K562 (cell line): ENCODE data around the gene BRMS1. TPM values are rescaled to one million over a fixed set of nuclear protein-coding genes. Genes with fewer than 3 reads are reported as not detected.

Source experiments
- ETV1 ChIP-seq: fragments of 450-650 bp; conservative IDR thresholded peaks from 2 replicates; pipeline ENCODE4 v1.6.1; 2016; ENCODE audit warnings: missing genetic modification characterization, control low read depth, low read depth, missing compliant biosample characterization
- ETV5 ChIP-seq: sonication (generic); formaldehyde crosslinking; IDR thresholded peaks from 2 replicates; pipeline ENCODE4 v1.4.0; 2020; ENCODE audit warnings: low read depth, mild to moderate bottlenecking, missing genetic modification reagents
- NCOR1 ChIP-seq: fragments of 450-650 bp; IDR thresholded peaks from 2 replicates; pipeline ENCODE4 v1.6.1; 2016; ENCODE audit warnings: mild to moderate bottlenecking, moderate library complexity
- PHF8 ChIP-seq: fragments of 200-600 bp; sonication (generic); IDR thresholded peaks from 2 replicates; pipeline ENCODE4 v1.6.1; 2012; ENCODE audit warnings: mixed run types, mild to moderate bottlenecking, inconsistent platforms, low read length, moderate library complexity, borderline replicate concordance
- RB1 ChIP-seq: fragments of 450-650 bp; IDR thresholded peaks from 2 replicates; pipeline ENCODE4 v1.6.1; 2017; ENCODE audit warnings: low read depth, mild to moderate bottlenecking
- SP2 ChIP-seq: IDR thresholded peaks from 2 replicates; pipeline ENCODE4 v1.6.1; 2011; ENCODE audit warnings: mild to moderate bottlenecking, low read depth, low read length, moderate library complexity; ENCODE audit not compliant: poor library complexity, severe bottlenecking; ENCODE audit errors: extremely low read depth
- THRB ChIP-seq: fragments of 450-650 bp; formaldehyde crosslinking; conservative IDR thresholded peaks from 2 replicates; pipeline ENCODE4 v1.4.0; 2022; ENCODE audit warnings: mild to moderate bottlenecking, missing genetic modification characterization
- ZKSCAN3 ChIP-seq: fragments of 250-450 bp; sonication (Bioruptor Pico); IDR thresholded peaks from 2 replicates; pipeline ENCODE4 v1.4.0; 2020
- ZNF589 ChIP-seq: fragments of 200-800 bp; sonication (Bioruptor generic); IDR thresholded peaks from 2 replicates; pipeline ENCODE4 v1.6.1; 2016; ENCODE audit warnings: low read depth, missing genetic modification characterization, missing compliant biosample characterization
- polyA plus RNA-seq, 8 experiments: library from polyadenylated mRNA; depleted of rRNA in 4 of 8; stranded (reverse) in 5 of 8; unstranded in 3 of 8; fragments of >200 nt; fragmentation: Nextera tagmentation in 2 of 8; fragmentation: Illumina TruSeq in 1 of 8; extraction: Ambion mirVana in 2 of 8; extraction: Trizol in 1 of 8; gene quantifications; 2 replicates each; pipeline versions ENCODE4 v1.2.1 to v1.2.3, GENCODE V29; 2011 to 2014; ENCODE audit warnings: inconsistent platforms in 1 of 8, missing spikeins in 1 of 8
- total RNA-seq, 7 experiments: library from RNA; depleted of rRNA in 6 of 7; stranded (reverse); fragments of >200 nt in 6 of 7; fragmentation: Illumina TruSeq in 2 of 7; extraction: Trizol in 2 of 7; gene quantifications; 2 replicates each; pipeline versions ENCODE4 v1.2.1 to v1.2.3, GENCODE V29; 2011 to 2021; ENCODE audit warnings: low replicate concordance in 1 of 7
- TF ChIP-seq, protein P1 (sequence below): sonication (generic); formaldehyde crosslinking; IDR thresholded peaks from 2 replicates; pipeline ENCODE4 v1.8.0; 2023; ENCODE audit warnings: missing genetic modification reagents, mild to moderate bottlenecking, borderline replicate concordance
- TF ChIP-seq, protein P2 (sequence below): sonication (generic); formaldehyde crosslinking; IDR thresholded peaks from 2 replicates; pipeline ENCODE4 v1.8.1; 2023; ENCODE audit warnings: missing genetic modification reagents, mild to moderate bottlenecking, borderline replicate concordance
- TF ChIP-seq, protein P3 (sequence below): fragments of 450-650 bp; IDR thresholded peaks from 2 replicates; pipeline ENCODE4 v1.7.1; 2018; ENCODE audit warnings: mild to moderate bottlenecking, low read depth; ENCODE audit not compliant: partially characterized antibody

Gene BRMS1
- total and polyA plus RNA-seq, 9 of the 15 experiments (the other 6 are each of a cell fraction or from before 2014, with no cell fraction given): 2.2 to 78.8 (median 33.4) TPM

- TF ChIP-seq, protein P1, sequence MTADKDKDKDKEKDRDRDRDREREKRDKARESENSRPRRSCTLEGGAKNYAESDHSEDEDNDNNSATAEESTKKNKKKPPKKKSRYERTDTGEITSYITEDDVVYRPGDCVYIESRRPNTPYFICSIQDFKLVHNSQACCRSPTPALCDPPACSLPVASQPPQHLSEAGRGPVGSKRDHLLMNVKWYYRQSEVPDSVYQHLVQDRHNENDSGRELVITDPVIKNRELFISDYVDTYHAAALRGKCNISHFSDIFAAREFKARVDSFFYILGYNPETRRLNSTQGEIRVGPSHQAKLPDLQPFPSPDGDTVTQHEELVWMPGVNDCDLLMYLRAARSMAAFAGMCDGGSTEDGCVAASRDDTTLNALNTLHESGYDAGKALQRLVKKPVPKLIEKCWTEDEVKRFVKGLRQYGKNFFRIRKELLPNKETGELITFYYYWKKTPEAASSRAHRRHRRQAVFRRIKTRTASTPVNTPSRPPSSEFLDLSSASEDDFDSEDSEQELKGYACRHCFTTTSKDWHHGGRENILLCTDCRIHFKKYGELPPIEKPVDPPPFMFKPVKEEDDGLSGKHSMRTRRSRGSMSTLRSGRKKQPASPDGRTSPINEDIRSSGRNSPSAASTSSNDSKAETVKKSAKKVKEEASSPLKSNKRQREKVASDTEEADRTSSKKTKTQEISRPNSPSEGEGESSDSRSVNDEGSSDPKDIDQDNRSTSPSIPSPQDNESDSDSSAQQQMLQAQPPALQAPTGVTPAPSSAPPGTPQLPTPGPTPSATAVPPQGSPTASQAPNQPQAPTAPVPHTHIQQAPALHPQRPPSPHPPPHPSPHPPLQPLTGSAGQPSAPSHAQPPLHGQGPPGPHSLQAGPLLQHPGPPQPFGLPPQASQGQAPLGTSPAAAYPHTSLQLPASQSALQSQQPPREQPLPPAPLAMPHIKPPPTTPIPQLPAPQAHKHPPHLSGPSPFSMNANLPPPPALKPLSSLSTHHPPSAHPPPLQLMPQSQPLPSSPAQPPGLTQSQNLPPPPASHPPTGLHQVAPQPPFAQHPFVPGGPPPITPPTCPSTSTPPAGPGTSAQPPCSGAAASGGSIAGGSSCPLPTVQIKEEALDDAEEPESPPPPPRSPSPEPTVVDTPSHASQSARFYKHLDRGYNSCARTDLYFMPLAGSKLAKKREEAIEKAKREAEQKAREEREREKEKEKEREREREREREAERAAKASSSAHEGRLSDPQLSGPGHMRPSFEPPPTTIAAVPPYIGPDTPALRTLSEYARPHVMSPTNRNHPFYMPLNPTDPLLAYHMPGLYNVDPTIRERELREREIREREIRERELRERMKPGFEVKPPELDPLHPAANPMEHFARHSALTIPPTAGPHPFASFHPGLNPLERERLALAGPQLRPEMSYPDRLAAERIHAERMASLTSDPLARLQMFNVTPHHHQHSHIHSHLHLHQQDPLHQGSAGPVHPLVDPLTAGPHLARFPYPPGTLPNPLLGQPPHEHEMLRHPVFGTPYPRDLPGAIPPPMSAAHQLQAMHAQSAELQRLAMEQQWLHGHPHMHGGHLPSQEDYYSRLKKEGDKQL: no peak; the same call in 1 of the 2 replicates
- TF ChIP-seq ZNF589 (no peak), THRB (no peak), PHF8 (peak; percentile 55; the same call in 1 of the 2 replicates), ZKSCAN3 (CRISPR knock-in tag) (no peak), ETV1 (peak; percentile 53; the same call in 1 of the 2 replicates), RB1 (peak; percentile 59), ETV5 (CRISPR knock-in tag) (peak; percentile 23; the same call in 1 of the 2 replicates), NCOR1 (no peak), SP2 (no peak)
- TF ChIP-seq, protein P2, sequence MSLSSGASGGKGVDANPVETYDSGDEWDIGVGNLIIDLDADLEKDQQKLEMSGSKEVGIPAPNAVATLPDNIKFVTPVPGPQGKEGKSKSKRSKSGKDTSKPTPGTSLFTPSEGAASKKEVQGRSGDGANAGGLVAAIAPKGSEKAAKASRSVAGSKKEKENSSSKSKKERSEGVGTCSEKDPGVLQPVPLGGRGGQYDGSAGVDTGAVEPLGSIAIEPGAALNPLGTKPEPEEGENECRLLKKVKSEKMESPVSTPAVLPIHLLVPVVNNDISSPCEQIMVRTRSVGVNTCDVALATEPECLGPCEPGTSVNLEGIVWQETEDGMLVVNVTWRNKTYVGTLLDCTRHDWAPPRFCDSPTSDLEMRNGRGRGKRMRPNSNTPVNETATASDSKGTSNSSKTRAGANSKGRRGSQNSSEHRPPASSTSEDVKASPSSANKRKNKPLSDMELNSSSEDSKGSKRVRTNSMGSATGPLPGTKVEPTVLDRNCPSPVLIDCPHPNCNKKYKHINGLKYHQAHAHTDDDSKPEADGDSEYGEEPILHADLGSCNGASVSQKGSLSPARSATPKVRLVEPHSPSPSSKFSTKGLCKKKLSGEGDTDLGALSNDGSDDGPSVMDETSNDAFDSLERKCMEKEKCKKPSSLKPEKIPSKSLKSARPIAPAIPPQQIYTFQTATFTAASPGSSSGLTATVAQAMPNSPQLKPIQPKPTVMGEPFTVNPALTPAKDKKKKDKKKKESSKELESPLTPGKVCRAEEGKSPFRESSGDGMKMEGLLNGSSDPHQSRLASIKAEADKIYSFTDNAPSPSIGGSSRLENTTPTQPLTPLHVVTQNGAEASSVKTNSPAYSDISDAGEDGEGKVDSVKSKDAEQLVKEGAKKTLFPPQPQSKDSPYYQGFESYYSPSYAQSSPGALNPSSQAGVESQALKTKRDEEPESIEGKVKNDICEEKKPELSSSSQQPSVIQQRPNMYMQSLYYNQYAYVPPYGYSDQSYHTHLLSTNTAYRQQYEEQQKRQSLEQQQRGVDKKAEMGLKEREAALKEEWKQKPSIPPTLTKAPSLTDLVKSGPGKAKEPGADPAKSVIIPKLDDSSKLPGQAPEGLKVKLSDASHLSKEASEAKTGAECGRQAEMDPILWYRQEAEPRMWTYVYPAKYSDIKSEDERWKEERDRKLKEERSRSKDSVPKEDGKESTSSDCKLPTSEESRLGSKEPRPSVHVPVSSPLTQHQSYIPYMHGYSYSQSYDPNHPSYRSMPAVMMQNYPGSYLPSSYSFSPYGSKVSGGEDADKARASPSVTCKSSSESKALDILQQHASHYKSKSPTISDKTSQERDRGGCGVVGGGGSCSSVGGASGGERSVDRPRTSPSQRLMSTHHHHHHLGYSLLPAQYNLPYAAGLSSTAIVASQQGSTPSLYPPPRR (CRISPR knock-in tag): no peak
- TF ChIP-seq, protein P3, sequence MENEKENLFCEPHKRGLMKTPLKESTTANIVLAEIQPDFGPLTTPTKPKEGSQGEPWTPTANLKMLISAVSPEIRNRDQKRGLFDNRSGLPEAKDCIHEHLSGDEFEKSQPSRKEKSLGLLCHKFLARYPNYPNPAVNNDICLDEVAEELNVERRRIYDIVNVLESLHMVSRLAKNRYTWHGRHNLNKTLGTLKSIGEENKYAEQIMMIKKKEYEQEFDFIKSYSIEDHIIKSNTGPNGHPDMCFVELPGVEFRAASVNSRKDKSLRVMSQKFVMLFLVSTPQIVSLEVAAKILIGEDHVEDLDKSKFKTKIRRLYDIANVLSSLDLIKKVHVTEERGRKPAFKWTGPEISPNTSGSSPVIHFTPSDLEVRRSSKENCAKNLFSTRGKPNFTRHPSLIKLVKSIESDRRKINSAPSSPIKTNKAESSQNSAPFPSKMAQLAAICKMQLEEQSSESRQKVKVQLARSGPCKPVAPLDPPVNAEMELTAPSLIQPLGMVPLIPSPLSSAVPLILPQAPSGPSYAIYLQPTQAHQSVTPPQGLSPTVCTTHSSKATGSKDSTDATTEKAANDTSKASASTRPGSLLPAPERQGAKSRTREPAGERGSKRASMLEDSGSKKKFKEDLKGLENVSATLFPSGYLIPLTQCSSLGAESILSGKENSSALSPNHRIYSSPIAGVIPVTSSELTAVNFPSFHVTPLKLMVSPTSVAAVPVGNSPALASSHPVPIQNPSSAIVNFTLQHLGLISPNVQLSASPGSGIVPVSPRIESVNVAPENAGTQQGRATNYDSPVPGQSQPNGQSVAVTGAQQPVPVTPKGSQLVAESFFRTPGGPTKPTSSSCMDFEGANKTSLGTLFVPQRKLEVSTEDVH: peak; percentile 57
Measured at GRCh38 chr11:66311965-66312548, 32.8 kb downstream of the BRMS1 start (continued).
